GM19438 (cell line): ENCODE measurements around the gene ABCA2.

Experiments
- ATAC-seq: cut with Tn5 transposase; IDR thresholded peaks from one replicate; pipeline ENCODE4 v1.9.1; 2021; ENCODE audit warnings: low read depth; ENCODE audit not compliant: unreplicated experiment

Gene ABCA2

GRCh38 chr9:136968333-136969127, 59.5 kb downstream of the ABCA2 start:
- no peak for ATAC-seq

DNA sequence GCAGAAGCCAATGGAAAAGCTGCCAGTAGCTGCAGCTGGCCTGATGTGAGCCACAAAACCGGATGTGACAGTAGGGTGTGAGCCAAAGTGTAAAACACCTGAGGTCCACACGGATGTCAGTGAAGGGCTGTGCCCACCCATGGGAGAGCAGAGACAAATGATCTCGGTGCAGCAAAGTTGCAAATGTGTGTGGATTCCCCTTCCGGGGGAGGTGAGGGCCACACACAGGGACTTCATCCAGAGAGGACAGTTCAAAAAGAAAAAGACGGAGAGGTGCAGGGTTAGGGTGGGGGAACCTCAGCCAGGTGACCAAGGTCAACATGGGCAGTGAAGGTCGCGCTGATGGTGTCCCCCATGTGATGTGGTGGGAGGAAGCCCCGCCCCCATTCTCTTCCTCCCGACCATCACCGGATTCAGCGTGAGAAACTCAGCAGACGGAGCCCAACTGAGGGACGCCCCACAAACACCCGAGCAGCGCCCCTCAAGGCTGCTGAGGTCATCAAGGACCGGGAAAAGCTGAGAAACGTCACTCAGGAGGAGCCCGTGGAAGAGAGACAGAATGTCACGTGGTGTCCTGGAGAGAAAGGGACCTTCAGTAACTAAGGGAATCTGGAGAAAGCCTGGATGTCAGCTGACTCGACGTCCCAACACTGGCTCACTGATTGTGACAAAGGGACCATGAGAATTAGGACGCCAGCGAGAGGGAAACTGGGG, 62.1 kb downstream of the ABCA2 start:
- no peak for ATAC-seq

DNA sequence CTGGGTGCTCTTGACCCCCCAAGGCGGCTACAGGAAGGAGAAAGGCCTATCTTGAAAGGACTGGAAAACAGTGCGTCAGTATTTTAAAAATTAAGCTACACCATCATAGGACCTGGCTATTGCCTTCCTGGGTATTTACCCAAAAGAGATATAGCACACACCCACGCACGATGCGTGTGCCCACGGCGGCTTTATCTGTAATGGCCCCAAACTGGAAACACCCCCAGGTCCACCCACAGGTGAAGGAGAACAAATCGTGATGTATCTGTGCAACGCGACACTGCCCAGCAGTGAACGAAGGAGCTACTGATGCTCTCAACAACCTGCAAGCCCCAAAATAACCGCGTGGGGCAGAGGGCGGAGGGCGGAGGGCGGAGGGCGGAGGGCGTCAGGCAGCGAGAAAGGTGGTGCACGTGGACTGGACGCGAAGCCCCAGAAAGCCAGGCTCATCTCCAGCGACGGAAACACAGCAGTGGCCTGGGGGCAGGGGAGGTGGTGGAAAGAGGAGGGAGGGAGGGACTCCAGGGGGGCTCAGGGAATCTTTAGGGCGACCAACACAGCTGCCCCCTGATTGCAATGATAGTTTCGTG, 63.1 kb downstream of the ABCA2 start:
- ATAC-seq: no peak

DNA sequence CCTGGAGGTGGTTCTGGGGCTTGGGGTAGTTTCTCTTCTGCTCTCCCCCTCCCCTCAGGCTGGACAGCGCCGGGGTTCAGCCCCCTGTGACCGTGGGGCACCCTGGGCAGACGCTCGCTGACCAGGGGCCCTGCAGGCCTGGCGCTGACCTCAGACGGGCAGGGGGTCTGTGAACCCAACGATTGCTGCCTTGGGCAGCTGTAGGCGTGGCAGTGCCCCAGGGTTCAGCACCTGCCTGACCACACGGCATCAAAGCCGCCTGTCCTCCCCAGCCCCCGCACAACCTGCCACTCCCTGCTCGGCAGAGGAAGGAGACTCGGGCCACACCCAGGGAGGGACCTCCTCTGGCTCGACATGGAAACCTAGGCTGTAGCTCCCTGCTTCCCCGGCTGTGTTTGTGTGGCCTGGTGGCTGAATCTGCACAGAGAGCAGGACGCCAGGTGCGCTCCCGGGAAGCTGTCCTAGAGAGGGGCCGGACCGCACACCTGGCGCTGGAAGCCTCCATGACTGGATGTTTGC, 63.8 kb downstream of the ABCA2 start:
- no peak for ATAC-seq

DNA sequence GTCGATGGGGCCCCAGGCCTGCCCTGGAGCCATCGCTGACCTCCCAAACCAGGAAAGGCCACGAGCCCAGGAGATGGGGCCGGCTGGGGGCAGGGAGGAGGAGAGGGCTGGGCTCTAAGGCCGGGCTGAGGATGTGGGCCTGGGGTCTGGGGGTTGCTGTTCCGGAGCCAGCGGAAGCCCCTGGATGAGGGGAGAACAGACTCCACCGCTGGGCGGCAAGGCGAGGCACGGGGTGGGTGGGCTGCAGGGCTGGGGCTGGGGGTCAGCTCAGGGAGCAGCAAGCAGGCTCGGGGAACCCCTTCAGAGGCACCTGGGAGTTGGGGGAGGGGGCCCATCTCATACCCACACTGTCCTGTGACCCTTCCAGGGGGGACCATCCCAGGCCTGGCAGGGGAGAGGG, 64.3 kb downstream of the ABCA2 start:
- ATAC-seq: no peak

DNA sequence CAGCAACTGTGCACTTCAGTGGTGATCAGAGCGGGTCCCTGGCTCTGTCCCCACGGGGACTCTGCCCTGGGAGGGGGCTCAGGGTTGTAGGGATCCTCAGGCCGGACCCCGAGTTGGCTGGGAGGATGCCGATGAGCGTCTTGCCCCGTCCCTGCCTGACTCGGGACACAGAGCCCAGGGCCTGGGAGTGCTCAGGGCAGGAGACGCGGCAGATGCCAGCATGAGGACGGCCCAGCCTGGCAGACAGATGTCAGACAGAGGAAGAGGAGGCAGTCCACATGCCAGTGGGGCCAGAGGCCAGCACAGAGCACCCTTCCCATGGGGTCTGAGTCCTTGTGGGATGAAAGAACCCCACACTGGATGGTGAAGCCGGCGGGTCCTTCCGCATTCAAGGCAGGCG, 64.7 kb downstream of the ABCA2 start:
- no peak for ATAC-seq

- no peak for ATAC-seq
Measured at GRCh38 chr9:136962701-136963248, 65.3 kb downstream of the ABCA2 start.

GRCh38 chr9:136962163-136962562, 65.9 kb downstream of the ABCA2 start:
- ATAC-seq: no peak

- ATAC-seq: no peak
Measured at GRCh38 chr9:136961279-136962065, 66.6 kb downstream of the ABCA2 start.

GRCh38 chr9:136960938-136961275, 67.1 kb downstream of the ABCA2 start:
- no peak for ATAC-seq

GRCh38 chr9:136960212-136960937, 67.7 kb downstream of the ABCA2 start:
- no peak for ATAC-seq

DNA sequence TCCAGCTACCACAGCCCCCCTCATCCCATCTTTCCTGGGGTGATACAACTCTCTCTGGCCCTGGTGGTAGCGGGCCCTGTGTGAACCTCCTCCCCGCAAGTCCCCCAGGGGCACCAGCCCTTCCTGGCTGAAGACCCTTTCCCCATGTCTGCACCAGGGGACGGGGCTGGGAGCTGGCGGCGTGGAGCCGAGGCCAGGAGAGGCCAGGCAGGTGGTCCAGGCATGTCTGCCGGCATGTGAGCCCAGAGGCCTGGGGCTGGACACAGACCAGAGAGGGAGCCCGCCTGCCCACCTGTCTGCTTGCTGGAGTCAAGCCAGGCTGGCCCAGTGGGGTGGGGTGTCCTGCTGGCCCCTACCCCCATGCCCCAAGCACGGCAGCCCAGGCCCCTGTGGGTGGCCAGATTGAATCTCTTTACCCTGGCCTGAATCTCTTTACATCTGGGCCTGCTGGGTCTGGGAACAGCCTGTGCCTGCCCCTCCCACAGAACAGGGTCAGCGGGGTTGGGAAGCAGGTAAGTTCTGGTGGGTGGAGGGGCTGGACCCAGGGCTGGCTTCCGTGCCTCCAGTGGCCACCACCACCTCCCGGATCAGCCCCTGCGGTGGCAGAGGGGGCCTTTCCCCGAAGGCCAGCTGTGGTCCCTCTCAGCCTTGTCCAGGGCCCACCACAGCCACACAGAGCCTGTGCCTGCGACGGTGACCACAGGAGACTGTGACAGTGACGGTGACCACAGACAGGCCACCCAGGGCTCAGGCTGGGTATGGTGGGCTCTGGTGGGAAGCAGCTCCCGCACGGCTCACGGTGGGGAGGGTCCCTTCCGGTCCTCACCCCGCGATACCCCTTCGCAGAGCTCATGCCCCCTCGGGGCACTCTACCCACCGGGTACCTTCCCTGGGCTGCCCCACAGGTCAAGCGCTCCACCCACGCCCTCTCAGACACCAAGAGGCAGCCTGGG, 68.9 kb downstream of the ABCA2 start:
- ATAC-seq: no peak

GRCh38 chr9:136958473-136958872, 69.6 kb downstream of the ABCA2 start:
- no peak for ATAC-seq

DNA sequence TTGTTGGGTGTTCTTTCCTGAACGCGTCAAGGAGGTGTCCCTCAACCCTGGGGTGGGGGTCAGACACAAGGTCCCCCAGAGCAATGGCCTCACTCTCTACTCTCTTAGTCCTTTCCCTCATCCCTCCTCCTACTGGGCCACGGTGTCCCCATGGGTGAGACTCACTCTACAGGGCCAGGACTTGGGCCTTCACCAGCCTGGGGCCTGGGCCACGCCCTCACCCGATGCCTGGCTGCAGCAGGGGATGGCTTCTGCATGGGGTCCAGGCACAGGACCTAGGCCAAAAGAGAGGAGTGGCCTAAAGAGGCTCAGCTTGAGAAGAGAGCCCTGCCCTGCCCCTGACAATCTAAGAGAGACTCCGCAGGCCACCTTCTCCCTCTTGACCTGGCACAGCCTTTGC, 70.1 kb downstream of the ABCA2 start:
- ATAC-seq: no peak

- no peak for ATAC-seq
Measured at GRCh38 chr9:136957461-136957860, 70.6 kb downstream of the ABCA2 start.
